HG03432 (cell line): ENCODE measurements around the gene WNT10A.

Experiments used
- ATAC-seq: cut with Tn5 transposase; IDR thresholded peaks from one replicate; pipeline ENCODE4 v1.9.1; 2021; ENCODE audit warnings: mild to moderate bottlenecking, moderate library complexity; ENCODE audit not compliant: unreplicated experiment

WNT10A gene

GRCh38 chr2:218876562-218877219 is 4.0 kb upstream of the WNT10A start:
- ATAC-seq: no peak

GRCh38 chr2:218877331-218877730 is 3.3 kb upstream of the WNT10A start:
- ATAC-seq: no peak

- ATAC-seq: no peak
Measured at GRCh38 chr2:218877891-218878290, 2.8 kb upstream of the WNT10A start.

- no peak for ATAC-seq
Measured at GRCh38 chr2:218878486-218878885, 2.2 kb upstream of the WNT10A start.

GRCh38 chr2:218878926-218879761 is 1.5 kb upstream of the WNT10A start:
- no peak for ATAC-seq

- no peak for ATAC-seq
Measured at GRCh38 chr2:218879776-218880101, 913 bp upstream of the WNT10A start.

GRCh38 chr2:218880859-218881594 is 375 bp downstream of the WNT10A start:
- ATAC-seq: no peak

GRCh38 chr2:218881744-218882460 is 1.2 kb downstream of the WNT10A start:
- ATAC-seq: no peak

GRCh38 chr2:218882461-218882816 is 1.8 kb downstream of the WNT10A start:
- no peak for ATAC-seq

- ATAC-seq: no peak
Measured at GRCh38 chr2:218882866-218883366, 2.3 kb downstream of the WNT10A start.

- no peak for ATAC-seq
Measured at GRCh38 chr2:218883491-218884490, 3.1 kb downstream of the WNT10A start.

GRCh38 chr2:218884519-218884918 is 3.9 kb downstream of the WNT10A start:
- no peak for ATAC-seq

- peak; percentile 71 for ATAC-seq
Measured at GRCh38 chr2:218885981-218886947, 5.6 kb downstream of the WNT10A start.

- no peak for ATAC-seq
Measured at GRCh38 chr2:218887079-218887478, 6.4 kb downstream of the WNT10A start.

- no peak for ATAC-seq
Measured at GRCh38 chr2:218888341-218888740, 7.7 kb downstream of the WNT10A start.

GRCh38 chr2:218889937-218890336 is 9.3 kb downstream of the WNT10A start:
- no peak for ATAC-seq

- no peak for ATAC-seq
Measured at GRCh38 chr2:218890369-218890768, 9.7 kb downstream of the WNT10A start.

- ATAC-seq: no peak
Measured at GRCh38 chr2:218891275-218892135, 10.9 kb downstream of the WNT10A start.
